ENCODE measurements around the gene EDN2. TPM values are rescaled to one million over a fixed set of nuclear protein-coding genes. Genes with fewer than 3 reads are reported as not detected.

EDN2 gene
- total and polyA plus RNA-seq, 2 of the 8 experiments (the other 6 are each of a cell fraction or from before 2014, with no cell fraction given), result 0.32 to 0.39 TPM

DNA sequence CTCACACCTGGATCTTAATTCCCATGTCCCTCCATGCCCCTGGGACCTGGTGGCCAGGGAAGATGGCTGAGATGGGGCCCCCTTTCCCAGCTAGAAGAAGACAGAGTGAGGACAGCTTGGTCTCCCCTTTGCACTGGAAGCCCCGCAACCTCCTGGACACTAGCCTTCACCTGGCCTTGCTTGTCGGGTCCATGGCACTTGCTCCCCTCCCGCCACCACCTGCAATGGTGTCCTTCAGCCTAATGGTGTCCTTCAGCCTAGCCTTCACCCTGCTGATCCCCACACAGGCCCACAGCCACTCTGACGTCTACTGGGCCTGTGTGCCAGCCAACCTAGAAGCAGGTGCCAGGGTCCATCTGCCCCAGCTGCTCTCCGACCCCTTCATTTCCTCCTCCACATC lies 45.9 kb upstream of the EDN2 start:
- no peak overlapping the region for H4K8ac ChIP-seq (ENCODE audit: extremely low read depth, insufficient read depth, low read length)
- H3K23me2 ChIP-seq (ENCODE audit: low read depth, low read length), result peaks cover 38% of the 10 kb centered on the region; the same call in 1 of the 2 replicates
- TF ChIP-seq CEBPB (IDR thresholded peaks at IDR 0.05; ENCODE audit: low read depth, low read length) (no peak), TCF12 (IDR thresholded peaks at IDR 0.05; ENCODE audit: low read depth, low read length) (no peak), PHF8 (conservative IDR thresholded peaks at IDR 0.05; ENCODE audit: low read depth, low read length) (no peak), BACH1 (IDR thresholded peaks at IDR 0.05; ENCODE audit: low read length) (no peak)
- TF ChIP-seq, protein P1, sequence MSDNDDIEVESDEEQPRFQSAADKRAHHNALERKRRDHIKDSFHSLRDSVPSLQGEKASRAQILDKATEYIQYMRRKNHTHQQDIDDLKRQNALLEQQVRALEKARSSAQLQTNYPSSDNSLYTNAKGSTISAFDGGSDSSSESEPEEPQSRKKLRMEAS (IDR thresholded peaks at IDR 0.05), result no peak
- H2BK15ac ChIP-seq (ENCODE audit: low read length), result no peak overlapping the region
- H3K14ac ChIP-seq (ENCODE audit: insufficient read length), result no peak overlapping the region
- no peak overlapping the region for H3K4me3 ChIP-seq (ENCODE audit: extremely low read depth in 1 of 4, insufficient read depth in 2 of 4, low read depth in 3 of 4, low read length in 4 of 4)
- no peaks in the 10 kb centered on the region for H3K27me3 ChIP-seq (replicated peaks in 1 of 4; ENCODE audit: control insufficient read depth in 3 of 4, extremely low read depth in 1 of 4, insufficient read depth in 3 of 4, low read length in 3 of 4)
- H4K20me1 ChIP-seq (replicated peaks in 1 of 2; ENCODE audit: control insufficient read depth in 1 of 2, insufficient read depth in 2 of 2, low read length in 2 of 2), result peaks cover 0 to 6% of the 10 kb centered on the region in 2 experiments
- H3K9me3 ChIP-seq (ENCODE audit: insufficient read depth in 2 of 2, low read depth in 1 of 2, low read length in 1 of 2), result peaks cover 9 to 10% of the 10 kb centered on the region in 2 experiments; a peak in 2 of 4 replicates
- H2AFZ ChIP-seq (ENCODE audit: low read length), result no peak overlapping the region
- H3K9ac ChIP-seq (replicated peaks in 1 of 4; ENCODE audit: extremely low read depth in 1 of 4, low read depth in 3 of 4, low read length in 3 of 4), result no peak overlapping the region
- DNase-seq (ENCODE audit: low read depth in 1 of 2, low spot score in 2 of 2) (no peak), FAIRE-seq (no peak)
- WGBS, 2 experiments (ENCODE audit: extremely low coverage in 1 of 2, insufficient coverage in 1 of 2, insufficient read length in 1 of 2, insufficient replicate concordance in 2 of 2, low coverage in 1 of 2, low lambda C conversion rate in 2 of 2, missing lambda C conversion rate in 1 of 2), result 85% methylated on average over 5 of the region's 5 CpGs; no CpG with 5 or more reads in 1 of the 2 experiments
- no peak overlapping the region for H3K4me2 ChIP-seq (ENCODE audit: insufficient read depth in 1 of 2, low read depth in 2 of 2, low read length in 2 of 2)
- no peak overlapping the region for H3K27ac ChIP-seq (ENCODE audit: low read depth, low read length)
- CTCF ChIA-PET (ENCODE audit: partially characterized antibody), result interaction anchor here (0.6 kb wide), 1 partner anchor 13 kb away, joined by 3 read pairs; no protein-coding TSS in a partner anchor
- POLR2A ChIA-PET (ENCODE audit: partially characterized antibody), result no interaction called here
- H2BK5ac ChIP-seq (ENCODE audit: low read depth, low read length), result no peak overlapping the region
- no peak overlapping the region for H3K23ac ChIP-seq (ENCODE audit: insufficient read length)
- no peaks in the 10 kb centered on the region for H3K79me2 ChIP-seq (ENCODE audit: control insufficient read depth in 1 of 2, insufficient read depth in 2 of 2, low read length in 2 of 2)
- no peak overlapping the region for H3K18ac ChIP-seq (ENCODE audit: extremely low read depth, low read length)
- no peak overlapping the region for H2BK20ac ChIP-seq (ENCODE audit: low read length)
- no peaks in the 10 kb centered on the region for H3K36me3 ChIP-seq (ENCODE audit: control insufficient read depth in 2 of 4, insufficient read depth in 4 of 4, low read length in 3 of 4)
- no peak overlapping the region for H2BK120ac ChIP-seq (replicated peaks; ENCODE audit: low read depth, low read length)
- no peak overlapping the region for H4K5ac ChIP-seq (ENCODE audit: insufficient read length, low read depth, low read length)
- no peak overlapping the region for H4K91ac ChIP-seq (replicated peaks; ENCODE audit: insufficient read length, low read length)
- H3K56ac ChIP-seq (replicated peaks; ENCODE audit: insufficient read length, low read depth, low read length), result no peak overlapping the region
- no peak overlapping the region for H2AK5ac ChIP-seq (ENCODE audit: low read depth, low read length)
- H3K79me1 ChIP-seq (ENCODE audit: low read depth, low read length), result no peaks in the 10 kb centered on the region
- no peak overlapping the region for H3K4ac ChIP-seq (replicated peaks; ENCODE audit: insufficient read length, low read depth, low read length)
- no peaks in the 10 kb centered on the region for H3K4me1 ChIP-seq (replicated peaks in 1 of 4; ENCODE audit: control insufficient read depth in 3 of 4, insufficient read depth in 4 of 4, low read length in 3 of 4)
- no peak overlapping the region for H2BK12ac ChIP-seq (ENCODE audit: low read depth, low read length)
